Calu3 (cell line): ENCODE measurements around the gene IFT57. TPM values are rescaled to one million over a fixed set of nuclear protein-coding genes. Genes with fewer than 3 reads are reported as not detected.

Experiments
- BruUV-seq: library from RNA; stranded (reverse); fragments of 400-500 nt; replicated peaks from 2 replicates; lab custom pipeline; 2021; lab: Mats Ljungman, UMichigan
- CTCF ChIA-PET: fragments of 300-600 bp; sonication (Branson Sonifier 250); formaldehyde crosslinking; loops from one replicate; lab custom pipeline; 2022; ENCODE audit warnings: antibody characterized with exemption; lab: Charles Lee
- DNase-seq: peaks from one replicate; pipeline ENCODE4 v3.0.0; 2022
- H3K27ac Mint-ChIP-seq: one replicate; pipeline ENCODE4 v1.8.0; 2022; ENCODE audit warnings: mixed read lengths; ENCODE audit not compliant: unreplicated experiment
- H3K27me3 Mint-ChIP-seq: one replicate; pipeline ENCODE4 v1.8.0; 2022; ENCODE audit warnings: mixed read lengths; ENCODE audit not compliant: unreplicated experiment
- H3K36me3 Mint-ChIP-seq: one replicate; pipeline ENCODE4 v1.8.0; 2022; ENCODE audit warnings: mild to moderate bottlenecking, moderate library complexity, mixed read lengths; ENCODE audit not compliant: insufficient read depth, unreplicated experiment
- H3K4me1 Mint-ChIP-seq: one replicate; pipeline ENCODE4 v1.8.0; 2022; ENCODE audit warnings: mild to moderate bottlenecking, low read depth, mixed read lengths; ENCODE audit not compliant: unreplicated experiment
- H3K4me3 Mint-ChIP-seq: one replicate; pipeline ENCODE4 v1.8.0; 2022; ENCODE audit warnings: mild to moderate bottlenecking, low read depth, moderate library complexity, mixed read lengths; ENCODE audit not compliant: unreplicated experiment
- H3K9me3 Mint-ChIP-seq: one replicate; pipeline ENCODE4 v1.8.0; 2022; ENCODE audit warnings: low read depth, mixed read lengths; ENCODE audit not compliant: unreplicated experiment
- intact Hi-C: fragments of 100-400 bp; cut with micrococcal nuclease; formaldehyde crosslinking; loops from one replicate; pipeline ENCODE4 v1.10.0; 2022; ENCODE audit not compliant: unreplicated experiment
- total RNA-seq: library from RNA; stranded (reverse); gene quantifications from 2 replicates; pipeline ENCODE4 v1.2.3, GENCODE V29; 2022
- TF ChIP-seq, protein P1 (sequence below): fragments of 200-600 bp; IDR thresholded peaks from one replicate; pipeline ENCODE4 v1.8.0; 2022; ENCODE audit warnings: antibody characterized with exemption; ENCODE audit not compliant: unreplicated experiment

Gene IFT57
- total RNA-seq, 1 experiment from 2014 or later = 35.4 TPM

DNA sequence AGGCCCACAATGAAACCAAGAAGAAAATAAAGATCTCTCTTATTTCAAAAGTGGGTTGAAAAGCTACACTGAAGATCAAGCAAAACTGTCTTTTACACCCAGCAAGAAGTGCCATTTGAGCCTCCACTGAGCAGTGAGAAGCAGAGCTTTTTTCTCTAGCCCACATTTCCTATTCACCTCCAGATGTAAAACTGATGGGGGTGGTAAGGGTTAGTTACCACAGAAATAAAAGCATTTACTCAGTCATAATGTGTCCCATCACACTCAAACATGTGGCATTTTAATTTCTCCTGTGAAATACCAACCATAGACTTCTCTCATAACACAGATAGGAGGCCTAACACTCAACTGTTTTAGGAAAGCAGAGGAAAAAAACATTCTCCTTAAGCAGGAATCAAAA lies 21.0 kb downstream of the IFT57 start:
- no peak overlapping the region for H3K4me3 Mint-ChIP-seq
- H3K27ac Mint-ChIP-seq = no peak overlapping the region
- CTCF ChIA-PET = no interaction called here
- TF ChIP-seq, protein P1, sequence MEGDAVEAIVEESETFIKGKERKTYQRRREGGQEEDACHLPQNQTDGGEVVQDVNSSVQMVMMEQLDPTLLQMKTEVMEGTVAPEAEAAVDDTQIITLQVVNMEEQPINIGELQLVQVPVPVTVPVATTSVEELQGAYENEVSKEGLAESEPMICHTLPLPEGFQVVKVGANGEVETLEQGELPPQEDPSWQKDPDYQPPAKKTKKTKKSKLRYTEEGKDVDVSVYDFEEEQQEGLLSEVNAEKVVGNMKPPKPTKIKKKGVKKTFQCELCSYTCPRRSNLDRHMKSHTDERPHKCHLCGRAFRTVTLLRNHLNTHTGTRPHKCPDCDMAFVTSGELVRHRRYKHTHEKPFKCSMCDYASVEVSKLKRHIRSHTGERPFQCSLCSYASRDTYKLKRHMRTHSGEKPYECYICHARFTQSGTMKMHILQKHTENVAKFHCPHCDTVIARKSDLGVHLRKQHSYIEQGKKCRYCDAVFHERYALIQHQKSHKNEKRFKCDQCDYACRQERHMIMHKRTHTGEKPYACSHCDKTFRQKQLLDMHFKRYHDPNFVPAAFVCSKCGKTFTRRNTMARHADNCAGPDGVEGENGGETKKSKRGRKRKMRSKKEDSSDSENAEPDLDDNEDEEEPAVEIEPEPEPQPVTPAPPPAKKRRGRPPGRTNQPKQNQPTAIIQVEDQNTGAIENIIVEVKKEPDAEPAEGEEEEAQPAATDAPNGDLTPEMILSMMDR = no peak
- DNase-seq = no peak
- no peaks in the 10 kb centered on the region for H3K27me3 Mint-ChIP-seq
- no TSS peak for BruUV-seq
- intact Hi-C loops = no loop called here
- H3K9me3 Mint-ChIP-seq = no peaks in the 10 kb centered on the region
- no peaks in the 10 kb centered on the region for H3K4me1 Mint-ChIP-seq
- H3K36me3 Mint-ChIP-seq = no peaks in the 10 kb centered on the region

DNA sequence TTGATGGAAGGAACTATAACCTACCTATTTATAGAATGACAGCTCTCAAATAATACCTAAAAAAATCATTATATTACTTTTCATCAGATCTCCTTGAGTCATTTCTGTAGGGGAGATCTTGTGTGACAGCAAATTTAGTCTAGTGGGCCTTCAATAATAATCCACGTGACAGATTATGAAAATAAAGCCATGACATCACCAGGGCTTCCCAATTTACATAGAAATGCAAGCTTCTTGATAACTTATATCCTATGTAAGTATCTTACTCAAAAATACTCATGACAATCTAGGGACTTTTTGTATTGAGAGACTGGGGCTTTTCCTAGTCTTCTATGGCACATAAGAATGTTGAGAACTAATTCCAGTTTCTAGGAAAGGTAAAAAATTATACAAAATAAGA lies 21.6 kb downstream of the IFT57 start:
- Mint-ChIP-seq H3K27ac (no peak overlapping the region), H3K4me1 (no peaks in the 10 kb centered on the region), H3K27me3 (no peaks in the 10 kb centered on the region), H3K36me3 (no peaks in the 10 kb centered on the region), H3K4me3 (no peak overlapping the region), H3K9me3 (no peaks in the 10 kb centered on the region)
- no peak for DNase-seq
- TF ChIP-seq, protein P1 = no peak
- intact Hi-C loops = no loop called here
- CTCF ChIA-PET = no interaction called here
- BruUV-seq = no TSS peak

DNA sequence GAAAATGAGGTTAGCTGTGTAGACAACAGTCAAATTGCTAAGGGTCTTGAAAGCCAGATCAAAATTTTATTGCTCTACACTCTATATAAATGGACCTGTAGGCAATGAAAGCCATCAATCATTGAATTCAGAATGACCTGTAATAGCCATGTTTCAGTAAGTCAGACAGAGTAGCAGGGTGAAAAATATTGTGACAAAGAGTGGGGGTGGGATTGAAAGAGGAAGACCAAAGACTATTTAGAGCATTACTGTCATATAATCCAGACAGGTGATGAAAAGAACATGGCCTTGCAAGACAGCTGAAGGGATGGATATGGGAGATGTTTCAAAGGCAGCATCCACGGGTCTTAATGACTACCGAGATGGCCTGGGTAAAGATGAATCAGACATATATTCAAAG lies 22.2 kb downstream of the IFT57 start:
- Mint-ChIP-seq H3K27ac (no peak overlapping the region), H3K4me1 (no peaks in the 10 kb centered on the region), H3K9me3 (no peaks in the 10 kb centered on the region), H3K4me3 (no peak overlapping the region), H3K27me3 (no peaks in the 10 kb centered on the region), H3K36me3 (no peaks in the 10 kb centered on the region)
- TF ChIP-seq, protein P1 = no peak
- no peak for DNase-seq
- CTCF ChIA-PET = no interaction called here
- BruUV-seq = no TSS peak
- intact Hi-C loops = no loop called here

DNA sequence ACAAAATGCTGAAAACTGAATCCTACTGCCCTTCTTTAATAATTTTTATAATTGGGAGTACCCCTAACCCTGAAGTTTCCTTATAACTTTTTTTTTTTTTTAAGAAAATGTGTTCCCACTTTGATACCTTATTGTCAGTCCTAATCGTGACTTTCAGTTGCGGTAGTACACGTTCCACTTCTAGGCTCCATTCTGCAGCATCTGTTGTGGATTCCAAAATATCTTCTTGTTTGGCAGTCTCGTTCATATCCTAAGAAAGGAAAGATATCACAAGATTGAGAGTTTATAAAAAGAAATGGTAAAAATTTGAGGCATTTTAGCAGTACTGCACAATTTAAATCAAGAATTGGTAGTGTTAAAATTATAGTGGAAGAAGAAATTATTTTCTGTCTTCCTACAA lies 30.8 kb downstream of the IFT57 start:
- no TSS peak for BruUV-seq
- CTCF ChIA-PET = no interaction called here

More for the DNA sequence above, 30.8 kb downstream of the IFT57 start:
- intact Hi-C loops = no loop called here
- Mint-ChIP-seq H3K9me3 (peaks cover 3% of the 10 kb centered on the region), H3K27me3 (no peaks in the 10 kb centered on the region), H3K36me3 (no peaks in the 10 kb centered on the region), H3K4me1 (no peaks in the 10 kb centered on the region), H3K4me3 (no peak overlapping the region), H3K27ac (no peak overlapping the region)
- TF ChIP-seq, protein P1 = no peak
- no peak for DNase-seq
